HT-29 (cell line): ENCODE measurements around the gene DHDDS. TPM values are rescaled to one million over a fixed set of nuclear protein-coding genes. Genes with fewer than 3 reads are reported as not detected.
"Not testable (repeated sequence)": the region's sequence is repeated elsewhere in the genome, so short reads cannot be mapped to it uniquely, and the experiment has no call there.

Experiments used
- DNase-seq: peaks from one replicate; pipeline ENCODE4 v3.0.0-alpha.2; 2015; ENCODE audit warnings: low spot score
- total RNA-seq: library from RNA; depleted of rRNA; stranded (reverse); fragments of >200 nt; shearing (Covaris generic); gene quantifications from 2 replicates; pipeline ENCODE4 v1.2.3, GENCODE V29; 2014; rRNA removed

The DHDDS gene, protein sequence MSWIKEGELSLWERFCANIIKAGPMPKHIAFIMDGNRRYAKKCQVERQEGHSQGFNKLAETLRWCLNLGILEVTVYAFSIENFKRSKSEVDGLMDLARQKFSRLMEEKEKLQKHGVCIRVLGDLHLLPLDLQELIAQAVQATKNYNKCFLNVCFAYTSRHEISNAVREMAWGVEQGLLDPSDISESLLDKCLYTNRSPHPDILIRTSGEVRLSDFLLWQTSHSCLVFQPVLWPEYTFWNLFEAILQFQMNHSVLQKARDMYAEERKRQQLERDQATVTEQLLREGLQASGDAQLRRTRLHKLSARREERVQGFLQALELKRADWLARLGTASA
- 36.0 and 43.9 TPM in 2 replicates for total RNA-seq

DNA sequence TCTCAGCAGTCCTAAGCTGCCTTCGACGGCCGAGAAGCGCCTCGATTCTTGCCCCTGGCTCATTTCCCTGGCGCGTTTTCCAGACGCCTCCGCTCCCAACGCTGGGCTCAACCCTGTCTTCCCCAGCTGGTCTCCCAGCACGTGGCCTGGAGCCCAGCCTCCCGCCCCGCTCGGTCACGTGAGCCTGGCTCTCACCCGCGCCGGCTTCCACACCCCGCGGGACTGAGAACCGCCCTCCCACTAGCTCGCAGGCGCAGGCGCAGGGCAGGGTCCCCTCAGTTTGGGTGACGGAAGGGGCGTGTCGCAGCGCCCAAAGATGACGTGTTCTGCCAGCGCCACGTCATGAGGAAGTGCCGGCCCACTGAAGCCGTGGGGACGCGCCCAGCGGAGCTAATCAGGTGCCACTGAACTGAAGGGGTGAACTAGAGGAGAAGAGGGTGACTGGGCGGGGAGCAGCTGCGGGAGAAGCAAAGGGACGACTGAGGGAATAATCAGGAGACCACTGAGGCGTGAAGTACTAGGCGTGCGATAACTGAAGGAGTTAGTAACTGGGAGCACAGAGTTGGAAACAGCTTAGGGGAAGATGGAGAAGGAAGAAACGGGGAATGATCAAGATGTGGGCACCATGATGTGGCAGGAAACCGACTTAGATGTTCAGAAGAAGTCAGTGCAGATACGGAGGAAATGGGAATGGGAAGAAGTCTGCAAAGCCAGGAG lies at the start of gene DHDDS:
TSS of gene DHDDS (plus strand) at position 343 of the 717 bp plus-strand sequence. CDS start 625 bp downstream, outside the sequence.
- DNase-seq = peak; percentile 99

DNA sequence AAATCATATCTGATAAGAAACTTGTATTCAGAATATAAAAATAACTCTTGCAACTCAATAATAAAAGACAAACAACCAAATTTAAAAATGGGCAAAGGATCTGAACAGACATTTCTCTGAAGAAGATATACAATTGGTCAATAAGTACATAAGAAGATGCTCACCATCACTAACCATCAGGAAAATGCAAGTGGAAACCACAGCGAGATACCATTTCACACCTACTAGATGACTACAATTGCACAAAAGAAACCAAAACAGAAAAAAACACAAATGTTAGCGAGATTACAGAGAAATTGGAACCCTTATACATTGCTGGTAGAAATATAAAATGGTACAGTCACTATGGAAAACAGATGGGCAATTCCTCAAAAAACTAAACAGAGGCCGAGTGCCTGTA lies 48.0 kb upstream of the DHDDS start:
- DNase-seq = no peak

DNA sequence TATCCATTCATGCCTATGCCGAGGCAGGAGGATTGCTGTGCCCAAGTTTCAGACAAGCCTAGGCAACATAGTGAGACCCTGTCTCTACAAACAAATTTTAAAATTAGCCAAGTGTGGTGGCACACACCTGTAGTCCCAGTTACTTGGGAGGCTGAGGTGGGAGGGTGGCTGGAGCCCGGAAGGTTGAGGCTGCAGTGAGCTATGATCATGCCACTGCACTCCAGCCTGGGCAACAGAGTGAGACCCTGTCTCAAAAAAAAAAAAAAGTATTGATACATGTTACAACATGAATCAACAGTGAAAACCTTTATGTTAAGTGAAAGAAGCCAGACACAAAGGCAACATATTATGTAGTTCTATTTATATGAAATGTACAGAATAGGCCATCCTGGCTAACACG lies 47.1 kb upstream of the DHDDS start:
- DNase-seq = not testable (repeated sequence)

DNA sequence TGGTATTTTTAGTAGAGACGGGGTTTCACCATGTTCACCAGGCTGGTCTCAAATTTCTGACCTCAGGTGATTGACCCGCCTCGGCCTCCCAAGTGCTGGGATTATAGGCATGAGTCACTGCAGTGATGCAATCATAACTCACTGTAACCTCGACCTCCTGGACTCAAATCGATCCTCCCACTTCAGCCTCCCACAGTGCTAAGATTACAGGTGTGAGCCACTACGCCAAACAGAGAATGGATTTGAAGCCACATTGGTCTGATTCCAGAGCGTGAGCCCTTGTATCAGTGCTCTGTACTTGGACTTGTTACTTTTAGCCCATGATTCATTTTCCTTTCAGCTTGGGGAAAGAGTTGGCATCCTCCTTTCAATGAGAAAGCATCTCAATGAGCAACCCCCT lies 44.7 kb upstream of the DHDDS start:
- DNase-seq = no peak

DNA sequence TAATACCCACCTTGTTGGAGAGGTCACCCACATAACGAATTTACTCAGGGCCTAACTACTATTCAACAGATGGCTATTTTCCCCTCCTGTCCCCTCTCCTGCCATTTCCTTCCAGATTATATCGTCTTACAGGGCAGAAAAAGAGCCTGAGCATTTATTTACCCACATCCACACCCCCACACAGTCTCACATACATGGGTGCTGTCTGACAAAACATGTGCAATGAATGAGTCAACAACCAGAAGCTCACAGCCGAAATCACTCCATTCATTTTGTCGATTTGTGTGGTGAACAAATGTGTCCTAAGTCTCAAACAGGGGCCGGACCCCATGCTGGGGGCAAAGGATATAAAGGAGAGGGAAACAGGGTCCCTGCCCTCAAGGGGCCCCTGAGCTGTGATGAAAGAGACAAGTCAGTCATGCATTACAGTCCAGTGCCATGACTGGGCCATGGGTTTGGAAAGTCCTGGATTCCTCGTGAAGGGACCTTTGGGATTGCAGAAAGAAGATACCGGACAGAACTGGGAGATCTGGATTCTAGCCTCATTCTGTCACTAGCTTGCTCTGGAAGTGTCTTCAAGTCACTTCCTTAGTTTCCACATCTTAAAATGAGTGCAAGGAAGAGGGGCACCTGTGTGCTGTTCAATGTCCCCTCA lies 43.2 kb upstream of the DHDDS start:
- DNase-seq = no peak

DNA sequence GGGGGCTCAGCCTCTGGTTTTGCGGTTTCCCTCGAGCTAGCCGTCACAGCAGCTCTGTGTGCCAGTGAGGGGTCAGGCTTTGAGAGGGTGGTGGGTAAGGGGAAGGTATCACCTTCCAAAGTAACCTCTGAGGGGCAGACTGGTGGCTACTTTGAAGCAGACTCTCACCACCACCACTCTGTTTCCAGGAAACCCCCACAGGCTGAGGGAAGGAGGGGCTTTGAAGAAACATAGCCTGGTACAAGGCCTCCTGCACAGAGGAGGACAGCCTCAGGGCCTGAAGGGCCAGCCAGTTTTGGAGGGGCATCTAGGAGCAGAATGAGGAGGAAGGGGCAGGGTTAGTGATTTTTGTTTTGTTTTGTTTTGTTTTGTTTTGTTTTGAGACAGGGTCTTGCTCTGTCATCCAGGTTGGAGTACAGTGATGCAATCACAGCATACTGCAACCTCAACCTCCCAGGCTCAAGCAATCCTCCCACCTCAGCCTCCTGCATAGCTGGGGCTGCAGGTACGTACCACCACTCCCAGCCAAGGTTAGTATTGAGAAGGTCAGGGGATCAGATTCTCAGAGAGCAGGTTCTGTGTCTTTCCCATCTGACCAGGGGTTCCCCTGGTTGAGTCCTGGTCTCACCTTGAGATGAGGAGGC lies 42.4 kb upstream of the DHDDS start:
- no peak for DNase-seq

DNA sequence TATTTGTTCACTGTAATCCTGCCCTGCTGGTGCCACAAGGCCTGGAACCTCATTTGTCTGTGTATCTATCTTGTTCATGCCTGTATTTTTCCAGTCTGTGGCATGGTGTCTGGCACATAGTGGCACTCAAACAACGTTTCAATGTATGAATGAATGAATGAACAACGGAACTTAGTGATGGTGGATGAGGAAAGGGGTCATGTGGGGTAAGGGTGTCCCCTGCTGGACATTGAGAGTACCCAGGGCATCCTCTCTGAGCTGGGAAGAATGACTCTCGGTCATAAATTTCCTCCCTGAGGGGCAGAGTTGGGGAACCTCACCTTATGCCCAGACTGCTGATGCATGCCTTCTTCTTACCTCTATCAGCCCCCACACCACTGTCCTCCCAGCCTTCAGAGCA lies 40.7 kb upstream of the DHDDS start:
- DNase-seq = peak; percentile 62

DNA sequence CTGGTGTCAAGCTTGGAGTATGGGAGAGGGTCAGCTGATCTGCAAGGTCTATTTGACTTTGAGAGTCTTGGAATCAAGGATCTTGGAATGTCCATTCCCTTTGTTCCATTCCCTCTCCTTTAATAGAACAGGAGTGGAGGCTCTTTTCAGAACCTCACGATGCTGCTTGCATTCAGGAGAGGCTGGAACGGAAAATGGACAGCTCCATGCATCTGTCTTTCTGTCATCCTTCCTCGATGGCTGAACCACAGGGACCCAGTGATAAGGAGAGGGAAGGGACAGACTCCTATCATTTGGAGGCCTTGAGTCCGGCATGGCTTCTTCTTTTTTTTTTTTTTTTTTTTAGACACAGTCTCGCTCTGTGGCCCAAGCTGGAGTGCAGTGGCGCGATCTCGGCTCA lies 36.4 kb upstream of the DHDDS start:
- no peak for DNase-seq

DNA sequence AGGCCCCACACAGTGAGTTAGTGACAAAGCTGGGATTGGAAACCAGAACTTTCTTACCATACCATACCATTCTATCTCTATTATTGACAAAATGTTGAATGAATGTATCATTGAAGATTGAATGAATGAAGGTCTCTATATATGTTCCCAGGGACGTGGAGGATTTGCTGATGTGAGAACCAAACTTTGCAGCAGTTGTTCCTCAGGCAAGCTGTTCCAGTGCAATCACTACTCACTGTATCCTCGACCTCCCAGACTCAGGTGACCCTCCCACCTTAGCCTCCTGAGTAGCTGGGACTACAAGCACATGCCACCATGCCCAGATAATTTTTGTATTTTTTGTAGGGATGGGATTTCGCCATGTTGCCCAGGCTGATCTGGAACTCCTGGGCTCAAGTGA lies 33.1 kb upstream of the DHDDS start:
- no peak for DNase-seq

DNA sequence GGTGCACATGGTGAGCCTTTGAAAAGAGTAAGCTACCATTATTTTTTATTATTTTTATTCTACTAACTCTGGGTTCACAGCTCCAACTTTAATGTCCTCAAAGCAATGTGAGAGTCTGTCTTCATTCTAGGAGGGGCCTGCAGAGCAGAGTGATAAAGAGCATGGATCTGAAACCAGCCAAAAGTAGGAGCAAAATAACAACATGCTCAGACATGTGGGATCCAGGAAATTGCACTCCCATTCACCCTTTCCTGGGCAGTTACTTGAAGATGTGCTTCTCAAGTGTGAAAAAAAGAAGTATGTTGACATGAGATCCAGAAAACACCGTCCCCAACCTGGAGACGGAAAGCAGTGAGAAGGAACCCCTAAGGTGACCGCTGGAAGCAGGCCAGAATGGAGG lies 30.2 kb upstream of the DHDDS start:
- no peak for DNase-seq

DNA sequence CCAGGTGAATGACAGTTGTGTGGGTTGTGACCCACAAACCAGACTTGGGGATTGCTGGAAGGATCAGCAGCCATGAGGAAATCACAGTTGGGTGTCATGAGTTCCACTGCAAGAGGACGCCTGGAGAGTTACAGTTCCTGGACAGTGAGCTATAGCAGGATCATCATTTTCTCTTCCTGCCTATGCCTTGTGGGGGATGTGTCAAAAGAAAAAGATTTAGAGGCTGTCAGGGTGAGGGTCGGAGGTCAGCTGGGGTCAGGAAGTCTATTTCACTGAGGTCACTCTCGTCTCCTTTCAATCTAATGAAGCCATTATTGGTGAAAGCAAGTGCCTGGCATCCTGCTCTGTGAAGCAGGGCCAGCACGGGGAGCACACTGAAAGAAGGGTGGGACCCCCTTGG lies 28.5 kb upstream of the DHDDS start:
- no peak for DNase-seq

DNA sequence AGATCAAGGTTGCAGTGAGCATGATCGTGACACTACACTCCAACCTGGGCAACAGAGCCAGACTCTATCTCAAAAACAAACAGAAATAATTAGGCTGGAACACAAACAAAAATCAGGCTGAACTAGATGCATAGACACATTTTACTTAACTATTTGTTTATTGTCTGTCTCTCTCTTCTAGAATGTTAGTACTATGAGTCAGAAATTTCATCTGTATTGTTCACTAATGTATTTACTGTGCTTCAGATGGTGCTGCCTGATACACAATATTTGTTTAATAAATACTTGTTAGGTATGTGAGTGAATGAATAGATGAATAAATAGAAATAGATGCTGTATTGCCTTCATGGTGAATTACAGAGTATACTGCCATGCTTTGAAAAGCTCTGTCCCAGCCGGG lies 27.5 kb upstream of the DHDDS start:
- DNase-seq = no peak

DNA sequence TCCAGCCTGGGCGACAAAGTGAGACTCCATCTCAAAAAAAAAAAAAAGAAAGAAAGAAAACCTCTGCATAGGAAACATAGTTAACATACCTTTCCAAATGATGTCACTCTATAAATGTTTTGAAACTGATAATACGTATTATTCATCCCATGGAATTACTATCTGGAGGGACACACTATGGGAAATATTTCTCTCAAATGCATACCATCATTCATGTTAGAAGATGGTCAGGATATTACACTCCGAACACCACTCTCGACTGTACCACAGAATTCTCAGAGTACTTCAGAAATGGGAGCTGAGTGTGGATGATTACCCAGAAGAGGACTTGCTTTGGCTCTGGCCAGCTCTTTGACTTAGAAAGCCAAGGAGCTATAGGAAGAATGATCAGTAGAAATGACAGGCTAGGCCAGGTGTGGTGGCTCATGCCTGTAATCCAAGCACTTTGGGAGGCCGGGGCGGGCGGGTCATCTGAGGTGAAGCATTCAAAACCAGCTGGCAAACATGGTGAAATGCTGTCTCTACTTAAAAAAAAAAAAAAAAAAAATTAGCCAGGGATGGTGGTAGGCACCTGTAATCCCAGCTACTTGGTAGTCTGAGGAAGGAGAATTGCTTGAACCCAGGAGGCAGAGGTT lies 26.7 kb upstream of the DHDDS start:
- no peak for DNase-seq

DNA sequence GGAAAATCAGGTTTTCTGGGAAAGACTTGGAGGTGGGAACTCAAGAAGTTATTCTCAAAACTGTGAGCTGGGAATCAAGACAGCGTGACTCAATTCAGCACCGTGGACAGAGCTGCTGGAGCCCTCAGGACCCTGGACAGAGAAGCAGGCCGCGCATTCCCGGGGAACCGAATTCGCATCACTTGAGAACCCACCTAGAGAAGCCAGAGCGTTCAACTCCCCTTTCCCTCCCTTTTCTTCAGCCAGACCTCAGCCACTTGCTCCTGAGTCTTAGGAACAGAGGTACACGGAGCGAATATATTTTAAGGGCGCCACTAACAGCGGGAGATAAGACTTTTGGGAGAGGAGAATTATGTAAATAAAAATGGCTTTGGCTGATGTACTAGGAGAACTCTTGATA lies 23.5 kb upstream of the DHDDS start:
- DNase-seq = peak; percentile 67

DNA sequence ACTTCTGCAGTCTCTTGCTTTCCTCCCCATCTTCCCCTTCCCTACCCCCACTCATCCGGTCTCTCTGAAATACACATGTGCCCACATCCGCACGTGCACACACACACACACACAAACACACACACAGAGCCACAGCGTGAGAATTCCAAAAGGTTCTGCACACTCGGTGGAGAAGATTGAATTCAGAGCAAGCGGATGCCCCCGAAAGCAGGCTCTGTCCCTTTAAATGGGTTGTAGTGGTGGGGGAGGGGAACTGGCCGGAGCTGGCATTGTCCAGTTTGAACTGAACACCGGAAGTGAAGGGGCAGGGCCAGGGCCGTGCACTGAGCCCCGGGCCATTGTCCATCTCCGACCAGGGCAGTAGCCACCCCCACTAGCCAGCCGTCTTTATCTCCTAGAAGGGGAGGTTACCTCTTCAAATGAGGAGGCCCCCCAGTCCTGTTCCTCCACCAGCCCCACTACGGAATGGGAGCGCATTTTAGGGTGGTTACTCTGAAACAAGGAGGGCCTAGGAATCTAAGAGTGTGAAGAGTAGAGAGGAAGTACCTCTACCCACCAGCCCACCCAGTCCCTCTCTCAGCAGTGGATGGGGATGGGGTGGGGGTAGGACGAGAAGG lies 22.8 kb upstream of the DHDDS start:
- DNase-seq = no peak

DNA sequence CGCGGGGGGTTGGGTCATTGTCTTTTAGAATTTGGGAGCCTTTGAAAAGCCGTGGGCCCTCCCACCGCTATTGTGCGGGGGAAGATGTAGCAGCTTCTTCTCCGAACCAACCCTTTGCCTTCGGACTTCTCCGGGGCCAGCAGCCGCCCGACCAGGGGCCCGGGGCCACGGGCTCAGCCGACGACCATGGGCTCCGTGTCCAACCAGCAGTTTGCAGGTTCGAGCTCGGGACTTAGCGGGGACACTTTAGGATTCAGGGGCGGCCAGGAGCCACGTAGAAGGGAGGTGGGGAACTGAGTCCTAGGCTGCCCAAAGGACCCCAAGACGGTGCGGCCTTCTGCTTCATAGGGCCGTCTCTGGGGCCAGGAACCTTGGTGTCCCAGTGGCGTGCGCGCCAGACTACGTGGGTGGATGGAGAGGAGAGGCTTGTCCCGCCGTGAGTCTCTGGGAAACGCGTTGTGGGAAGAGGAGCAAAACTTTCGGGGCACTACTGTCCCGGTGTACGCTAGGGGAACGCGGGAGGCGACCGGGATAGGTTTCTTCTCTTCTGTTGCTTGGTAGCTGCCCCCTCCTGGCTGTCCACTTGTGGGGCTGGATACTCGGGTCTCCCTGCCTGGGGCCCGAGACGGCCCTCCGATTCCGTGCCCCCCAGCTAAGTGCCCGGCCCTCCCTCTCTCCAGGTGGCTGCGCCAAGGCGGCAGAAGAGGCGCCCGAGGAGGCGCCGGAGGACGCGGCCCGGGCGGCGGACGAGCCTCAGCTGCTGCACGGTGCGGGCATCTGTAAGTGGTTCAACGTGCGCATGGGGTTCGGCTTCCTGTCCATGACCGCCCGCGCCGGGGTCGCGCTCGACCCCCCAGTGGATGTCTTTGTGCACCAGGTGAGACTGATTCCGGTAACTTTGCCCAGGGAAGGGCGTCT lies 21.2 kb upstream of the DHDDS start, which contains the start of gene LIN28A:
TSS of gene LIN28A (plus strand) at position 112 of the 918 bp plus-strand sequence. CDS start at position 187, 75 bp downstream.
- no peak for DNase-seq

DNA sequence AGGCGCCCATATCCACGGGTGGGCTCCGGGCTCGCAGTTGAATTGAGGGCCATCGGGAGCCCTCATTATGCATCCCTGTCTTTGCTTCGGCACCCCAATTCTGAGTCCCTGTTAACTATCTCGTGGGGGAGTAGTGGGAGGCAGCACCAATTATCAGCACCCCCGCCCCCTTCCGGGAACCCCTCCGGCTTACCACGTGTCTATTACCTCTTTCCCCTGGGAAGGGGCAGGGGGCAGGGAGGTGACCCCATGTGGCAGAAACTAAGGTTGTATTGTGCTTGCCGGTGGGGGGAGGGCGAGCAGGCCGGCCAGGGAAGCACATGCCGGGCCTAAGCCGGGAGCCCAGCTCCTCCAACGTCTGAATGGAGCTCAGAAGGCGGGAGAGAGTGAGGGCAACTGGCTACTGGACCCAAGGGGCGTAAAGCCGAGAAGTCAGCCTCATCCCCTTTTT lies 20.5 kb upstream of the DHDDS start:
- DNase-seq = no peak

DNA sequence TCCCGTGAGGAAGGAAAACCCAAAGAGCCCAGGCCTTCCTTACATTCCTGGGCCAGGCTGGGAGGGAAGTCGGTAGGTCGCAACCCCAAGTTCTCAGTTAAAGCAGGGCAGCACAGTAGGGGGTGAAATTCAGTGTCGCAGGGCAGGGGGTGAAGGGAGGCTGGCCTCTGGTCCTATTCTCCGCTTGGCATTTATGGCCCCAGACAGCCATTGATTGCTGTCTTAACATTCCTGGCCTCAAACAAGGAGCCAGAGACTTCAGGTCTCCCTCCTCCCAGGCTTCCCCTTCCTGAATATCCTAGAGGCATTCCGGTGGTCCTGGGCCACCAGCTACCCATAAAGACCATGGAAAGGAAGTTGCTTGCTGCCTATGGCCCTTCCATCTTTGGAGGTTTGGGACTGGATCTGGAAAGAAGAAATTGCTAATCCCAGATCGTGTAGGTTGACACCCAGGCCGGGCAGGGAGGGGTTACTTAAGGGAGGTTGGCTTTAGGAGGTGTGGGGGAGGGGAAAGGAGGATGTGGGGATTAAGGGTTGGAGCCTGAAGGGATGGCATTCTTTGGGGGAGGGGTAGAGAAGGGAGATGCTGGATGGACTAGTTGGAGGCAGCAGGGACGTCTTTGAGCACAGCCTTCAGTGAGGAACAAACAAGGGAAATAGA lies 19.8 kb upstream of the DHDDS start:
- no peak for DNase-seq

DNA sequence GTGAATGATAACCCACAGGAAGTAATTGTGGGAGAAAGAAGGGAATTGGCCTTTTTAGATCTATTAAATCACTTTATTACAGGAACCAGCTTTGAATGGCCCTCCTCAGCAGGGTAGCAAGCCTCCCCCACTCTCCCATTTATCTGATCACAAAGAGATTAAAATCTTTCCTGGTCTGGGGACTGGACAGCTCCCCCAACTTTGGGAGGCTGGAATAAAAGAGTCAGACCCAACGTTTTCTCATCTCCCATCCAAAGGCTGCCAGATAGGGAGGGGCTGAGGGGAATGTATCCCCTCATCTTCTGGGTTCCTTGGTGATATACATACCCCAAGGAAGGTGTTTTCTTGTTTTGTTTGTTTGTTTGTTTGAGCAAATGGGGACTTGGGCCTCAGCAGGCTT lies 19.1 kb upstream of the DHDDS start:
- DNase-seq = no peak
